ENCODE data around the gene WDR72.

- TF ChIP-seq, protein P1, sequence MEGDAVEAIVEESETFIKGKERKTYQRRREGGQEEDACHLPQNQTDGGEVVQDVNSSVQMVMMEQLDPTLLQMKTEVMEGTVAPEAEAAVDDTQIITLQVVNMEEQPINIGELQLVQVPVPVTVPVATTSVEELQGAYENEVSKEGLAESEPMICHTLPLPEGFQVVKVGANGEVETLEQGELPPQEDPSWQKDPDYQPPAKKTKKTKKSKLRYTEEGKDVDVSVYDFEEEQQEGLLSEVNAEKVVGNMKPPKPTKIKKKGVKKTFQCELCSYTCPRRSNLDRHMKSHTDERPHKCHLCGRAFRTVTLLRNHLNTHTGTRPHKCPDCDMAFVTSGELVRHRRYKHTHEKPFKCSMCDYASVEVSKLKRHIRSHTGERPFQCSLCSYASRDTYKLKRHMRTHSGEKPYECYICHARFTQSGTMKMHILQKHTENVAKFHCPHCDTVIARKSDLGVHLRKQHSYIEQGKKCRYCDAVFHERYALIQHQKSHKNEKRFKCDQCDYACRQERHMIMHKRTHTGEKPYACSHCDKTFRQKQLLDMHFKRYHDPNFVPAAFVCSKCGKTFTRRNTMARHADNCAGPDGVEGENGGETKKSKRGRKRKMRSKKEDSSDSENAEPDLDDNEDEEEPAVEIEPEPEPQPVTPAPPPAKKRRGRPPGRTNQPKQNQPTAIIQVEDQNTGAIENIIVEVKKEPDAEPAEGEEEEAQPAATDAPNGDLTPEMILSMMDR (IDR thresholded peaks at IDR 0.05; ENCODE audit: low read depth, low read length, missing input control), result no peak
- TF ChIP-seq ATF3 (IDR thresholded peaks at IDR 0.05) (no peak), TAF1 (conservative IDR thresholded peaks at IDR 0.05) (no peak), YY1 (IDR thresholded peaks at IDR 0.05) (no peak), GABPA (IDR thresholded peaks at IDR 0.05 in 1 of 2, conservative IDR thresholded peaks at IDR 0.05 in 1 of 2) (no peak)
- TF ChIP-seq, protein P2, sequence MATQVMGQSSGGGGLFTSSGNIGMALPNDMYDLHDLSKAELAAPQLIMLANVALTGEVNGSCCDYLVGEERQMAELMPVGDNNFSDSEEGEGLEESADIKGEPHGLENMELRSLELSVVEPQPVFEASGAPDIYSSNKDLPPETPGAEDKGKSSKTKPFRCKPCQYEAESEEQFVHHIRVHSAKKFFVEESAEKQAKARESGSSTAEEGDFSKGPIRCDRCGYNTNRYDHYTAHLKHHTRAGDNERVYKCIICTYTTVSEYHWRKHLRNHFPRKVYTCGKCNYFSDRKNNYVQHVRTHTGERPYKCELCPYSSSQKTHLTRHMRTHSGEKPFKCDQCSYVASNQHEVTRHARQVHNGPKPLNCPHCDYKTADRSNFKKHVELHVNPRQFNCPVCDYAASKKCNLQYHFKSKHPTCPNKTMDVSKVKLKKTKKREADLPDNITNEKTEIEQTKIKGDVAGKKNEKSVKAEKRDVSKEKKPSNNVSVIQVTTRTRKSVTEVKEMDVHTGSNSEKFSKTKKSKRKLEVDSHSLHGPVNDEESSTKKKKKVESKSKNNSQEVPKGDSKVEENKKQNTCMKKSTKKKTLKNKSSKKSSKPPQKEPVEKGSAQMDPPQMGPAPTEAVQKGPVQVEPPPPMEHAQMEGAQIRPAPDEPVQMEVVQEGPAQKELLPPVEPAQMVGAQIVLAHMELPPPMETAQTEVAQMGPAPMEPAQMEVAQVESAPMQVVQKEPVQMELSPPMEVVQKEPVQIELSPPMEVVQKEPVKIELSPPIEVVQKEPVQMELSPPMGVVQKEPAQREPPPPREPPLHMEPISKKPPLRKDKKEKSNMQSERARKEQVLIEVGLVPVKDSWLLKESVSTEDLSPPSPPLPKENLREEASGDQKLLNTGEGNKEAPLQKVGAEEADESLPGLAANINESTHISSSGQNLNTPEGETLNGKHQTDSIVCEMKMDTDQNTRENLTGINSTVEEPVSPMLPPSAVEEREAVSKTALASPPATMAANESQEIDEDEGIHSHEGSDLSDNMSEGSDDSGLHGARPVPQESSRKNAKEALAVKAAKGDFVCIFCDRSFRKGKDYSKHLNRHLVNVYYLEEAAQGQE (IDR thresholded peaks at IDR 0.05), result no peak
Observed at GRCh38 chr15:53573091-53573490, 186.4 kb downstream of the WDR72 start.

Measured in liver (tissue), 3 donors.